Neural crest cell (in vitro differentiated cells): ENCODE data around the gene FAM114A2. TPM values are rescaled to one million over a fixed set of nuclear protein-coding genes. Genes with fewer than 3 reads are reported as not detected.

Source experiments
- DNase-seq: peaks from one replicate; pipeline ENCODE4 v3.0.0; 2021; ENCODE audit warnings: low read depth, mixed read lengths, low spot score
- H3K27ac Mint-ChIP-seq: one replicate; pipeline ENCODE4 v1.8.0; 2021; ENCODE audit warnings: mild to moderate bottlenecking, mixed read lengths; ENCODE audit not compliant: unreplicated experiment
- H3K27me3 Mint-ChIP-seq: 2 replicates; pipeline ENCODE4 v1.8.0; 2021; ENCODE audit warnings: low read depth, mild to moderate bottlenecking, mixed read lengths
- H3K36me3 Mint-ChIP-seq: 2 replicates; pipeline ENCODE4 v1.8.0; 2021; ENCODE audit warnings: low read depth, mild to moderate bottlenecking, mixed read lengths
- H3K4me1 Mint-ChIP-seq: 2 replicates; pipeline ENCODE4 v1.8.0; 2021; ENCODE audit warnings: mixed read lengths
- H3K4me3 Mint-ChIP-seq: one replicate; pipeline ENCODE4 v1.8.0; 2021; ENCODE audit warnings: mild to moderate bottlenecking, mixed read lengths
- H3K9me3 Mint-ChIP-seq: 2 replicates; pipeline ENCODE4 v1.8.0; 2021; ENCODE audit warnings: mixed read lengths
- CTCF ChIP-seq: fragments of 200-600 bp; sonication (generic); conservative IDR thresholded peaks from 2 replicates; pipeline ENCODE4 v1.5.0; 2021; ENCODE audit warnings: antibody characterized with exemption, mild to moderate bottlenecking
- total RNA-seq: library from RNA; stranded (reverse); gene quantifications from 2 replicates; pipeline ENCODE4 v1.2.1, GENCODE V29; 2021

FAM114A2 gene
- total RNA-seq, 1 donor from 2014 or later = 32.4 TPM

DNA sequence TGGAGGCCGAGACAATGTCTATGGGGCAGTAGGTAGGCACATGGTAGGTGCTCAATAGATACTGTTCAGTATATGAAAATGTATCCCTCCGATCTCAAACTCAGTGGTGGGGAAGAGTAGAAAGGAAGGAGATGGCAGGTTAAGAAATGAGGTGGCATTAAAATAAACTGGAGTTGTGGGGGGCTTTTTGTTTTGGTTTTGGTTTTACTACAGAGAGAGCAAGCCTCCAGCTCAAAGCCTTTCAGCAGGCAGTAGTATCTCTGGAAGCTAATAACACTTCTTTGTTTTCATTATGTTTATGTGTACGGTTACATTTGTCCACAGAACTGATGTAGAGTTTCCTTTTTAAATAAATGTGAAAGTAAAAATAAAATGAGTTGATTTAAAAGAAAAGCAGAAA lies 8.6 kb upstream of the FAM114A2 start:
- Mint-ChIP-seq H3K4me1 (peaks cover 3% of the 10 kb centered on the region), H3K27me3 (no peaks in the 10 kb centered on the region), H3K36me3 (peaks cover 2% of the 10 kb centered on the region), H3K27ac (no peak overlapping the region), H3K4me3 (no peak overlapping the region), H3K9me3 (no peaks in the 10 kb centered on the region)
- no peak for DNase-seq
- TF ChIP-seq CTCF = no peak

DNA sequence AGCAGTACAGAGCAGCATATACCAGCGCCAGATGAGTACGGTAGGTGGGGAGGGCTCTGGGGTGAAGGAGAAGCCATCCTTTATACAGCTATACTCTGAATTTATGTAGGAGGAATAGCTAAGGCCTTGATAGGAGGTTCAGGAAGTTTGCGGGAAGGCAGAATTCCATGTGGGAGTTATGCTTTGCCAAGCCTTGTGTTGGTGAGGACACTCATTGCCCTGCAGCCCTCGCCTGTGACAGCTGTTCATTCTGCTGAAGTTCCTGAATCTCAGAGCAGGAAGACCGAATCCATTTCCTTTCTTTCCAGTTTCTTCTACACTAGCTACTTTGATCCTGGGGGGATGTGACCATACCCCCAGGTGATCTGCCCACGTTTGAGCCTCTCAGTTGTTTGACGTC lies 7.8 kb upstream of the FAM114A2 start:
- no peak for TF ChIP-seq CTCF
- Mint-ChIP-seq H3K27me3 (no peaks in the 10 kb centered on the region), H3K4me1 (peaks cover 3% of the 10 kb centered on the region), H3K9me3 (no peaks in the 10 kb centered on the region), H3K4me3 (no peak overlapping the region), H3K36me3 (peaks cover 2% of the 10 kb centered on the region), H3K27ac (no peak overlapping the region)
- no peak for DNase-seq

- DNase-seq = no peak
- H3K9me3 Mint-ChIP-seq = no peaks in the 10 kb centered on the region
- no peak for TF ChIP-seq CTCF
- peaks cover 5% of the 10 kb centered on the region for H3K4me1 Mint-ChIP-seq
- H3K27ac Mint-ChIP-seq = no peak overlapping the region
- H3K4me3 Mint-ChIP-seq = no peak overlapping the region
- no peaks in the 10 kb centered on the region for H3K36me3 Mint-ChIP-seq
- H3K27me3 Mint-ChIP-seq = no peaks in the 10 kb centered on the region
These were observed 5.9 kb upstream of the FAM114A2 start for GRCh38 chr5:154044581-154044980.

GRCh38 chr5:154044099-154044498 lies 5.4 kb upstream of the FAM114A2 start:
- no peak overlapping the region for H3K4me3 Mint-ChIP-seq
- TF ChIP-seq CTCF = no peak
- H3K36me3 Mint-ChIP-seq = no peaks in the 10 kb centered on the region

DNA sequence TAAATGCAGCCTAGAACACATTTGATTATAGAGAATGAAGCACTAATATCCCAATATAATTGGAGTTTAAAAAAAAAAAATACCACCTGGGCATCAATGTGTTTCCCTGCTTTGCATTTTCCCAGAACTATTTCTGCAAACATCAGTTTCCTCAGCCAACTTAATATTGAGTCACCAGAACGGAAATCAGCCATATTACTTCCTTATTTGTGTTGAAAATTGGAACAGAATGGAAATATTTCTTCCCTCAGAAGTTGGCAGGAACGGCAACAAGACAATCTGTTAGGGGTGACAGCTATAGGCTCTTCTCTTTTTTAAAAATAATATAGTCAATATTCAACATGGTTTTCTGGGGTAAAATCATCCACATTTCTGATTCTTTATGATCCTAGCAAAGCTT lies 4.1 kb upstream of the FAM114A2 start:
- no peak overlapping the region for H3K27ac Mint-ChIP-seq
- H3K4me3 Mint-ChIP-seq = no peak overlapping the region
- no peaks in the 10 kb centered on the region for H3K36me3 Mint-ChIP-seq
- peaks cover 21% of the 10 kb centered on the region for H3K4me1 Mint-ChIP-seq
- H3K27me3 Mint-ChIP-seq = no peaks in the 10 kb centered on the region
- TF ChIP-seq CTCF = no peak
- no peak for DNase-seq
- no peaks in the 10 kb centered on the region for H3K9me3 Mint-ChIP-seq

More at GRCh38 chr5:154044099-154044498, 5.4 kb upstream of the FAM114A2 start:
- no peak for DNase-seq
- H3K9me3 Mint-ChIP-seq = no peaks in the 10 kb centered on the region
- no peak overlapping the region for H3K27ac Mint-ChIP-seq
- H3K27me3 Mint-ChIP-seq = no peaks in the 10 kb centered on the region
- peaks cover 10% of the 10 kb centered on the region for H3K4me1 Mint-ChIP-seq

DNA sequence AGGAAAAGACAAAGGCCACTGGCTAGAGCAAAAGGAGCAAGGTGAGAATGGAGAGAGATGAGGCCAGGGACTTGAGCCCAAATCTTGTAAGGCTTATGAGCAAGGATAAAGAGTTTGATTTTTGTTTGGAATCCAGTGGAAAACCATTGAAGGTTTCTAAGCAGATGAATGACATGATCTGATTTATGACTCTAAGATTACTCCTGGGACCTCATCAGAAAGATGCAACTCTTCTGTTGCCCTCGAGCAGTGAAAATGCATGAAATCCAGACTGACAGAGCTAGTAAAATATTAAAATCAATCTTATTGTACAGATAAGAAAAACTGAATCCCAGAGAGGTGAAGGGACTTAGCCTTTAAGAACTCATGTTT lies 734 bp upstream of the FAM114A2 start:
- Mint-ChIP-seq H3K4me3 (peak overlapping the region; percentile 97), H3K27me3 (no peaks in the 10 kb centered on the region), H3K9me3 (no peaks in the 10 kb centered on the region), H3K4me1 (peaks cover 25% of the 10 kb centered on the region), H3K36me3 (no peaks in the 10 kb centered on the region), H3K27ac (no peak overlapping the region)
- no peak for DNase-seq
- TF ChIP-seq CTCF = no peak
